ENCODE results near the gene UNC13D.

DNA sequence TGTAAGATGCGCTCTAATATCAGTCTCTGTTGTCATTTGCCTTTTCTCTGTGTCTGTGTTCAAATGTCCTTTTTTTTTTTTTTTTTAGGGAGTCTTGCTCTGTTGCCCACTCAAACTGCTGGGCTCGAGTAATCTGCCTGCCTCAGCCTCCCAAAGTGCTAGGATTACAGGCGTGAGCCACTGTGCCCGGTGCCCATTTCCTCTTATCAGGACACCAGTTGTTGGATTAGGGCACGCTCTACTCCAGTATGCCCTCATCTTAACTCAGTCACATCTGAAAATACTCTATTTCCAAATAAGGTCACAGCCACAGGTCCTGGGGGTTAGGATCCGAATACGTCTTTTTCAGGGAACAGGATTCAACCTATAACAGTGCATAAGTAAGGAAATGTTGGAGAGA, 36.1 kb upstream of the UNC13D start:
- no peak for TF ChIP-seq ZSCAN4 (tag by site-specific recombination; IDR thresholded peaks at IDR 0.05)
- no peak for TF ChIP-seq ZNF24 (tag by site-specific recombination; IDR thresholded peaks at IDR 0.05)
- TF ChIP-seq ZBTB20 (tag by site-specific recombination; IDR thresholded peaks at IDR 0.05), result no peak

All from HEK293 (cell line).